Endothelial cell of umbilical vein (primary cell): Measurements from ENCODE around the gene UPF1. TPM values are rescaled to one million over a fixed set of nuclear protein-coding genes. Genes with fewer than 3 reads are reported as not detected.

Experiments used
- BruUV-seq: library from RNA; stranded (reverse); fragments of 400-500 nt; replicated peaks from 2 replicates; lab custom pipeline; 2021; lab: Mats Ljungman, UMichigan
- CTCF ChIA-PET: fragments of 300-600, 350-600 bp; sonication (Branson Sonifier 250); formaldehyde crosslinking; loops from one replicate; lab custom pipeline; 2021; ENCODE audit warnings: antibody characterized with exemption, inconsistent platforms; lab: Charles Lee
- POLR2A ChIA-PET: fragments of 300-600, 350-600 bp; sonication (Branson Sonifier 250); formaldehyde crosslinking; loops from one replicate; lab custom pipeline; 2021; ENCODE audit warnings: antibody characterized with exemption, inconsistent platforms; lab: Charles Lee
- DNase-seq: peaks from one replicate; pipeline ENCODE4 v3.0.0-alpha.2; 2011; ENCODE audit warnings: low read depth, low spot score
- FAIRE-seq: peaks from 2 replicates; lab custom pipeline; 2011; peaks lifted over from hg19 to GRCh38; lab: Jason Lieb, UNC
- H2AFZ ChIP-seq: 2 replicates; pipeline ENCODE4 v1.6.0; 2012; ENCODE audit warnings: low read depth, low read length, control low read depth, inconsistent platforms
- H3K27ac ChIP-seq: 2 replicates; pipeline ENCODE4 v1.5.1; 2011; ENCODE audit warnings: low read depth, mild to moderate bottlenecking, control low read depth, low read length, moderate library complexity; ENCODE audit not compliant: insufficient read depth
- H3K27me3 ChIP-seq, 2 experiments: 2 replicates each; pipeline versions ENCODE4 v1.6.0 to v1.6.1; 2011; ENCODE audit warnings: low read length in 2 of 2, mixed read lengths in 1 of 2; ENCODE audit not compliant: control insufficient read depth in 2 of 2, insufficient read depth in 2 of 2
- H3K36me3 ChIP-seq, 2 experiments: 2 replicates in 1 of 2; 3 replicates in 1 of 2; pipeline ENCODE4 v1.5.1; 2011; ENCODE audit warnings: low read length in 2 of 2, mild to moderate bottlenecking in 1 of 2, moderate library complexity in 1 of 2; ENCODE audit not compliant: control insufficient read depth in 2 of 2, insufficient read depth in 2 of 2; ENCODE audit errors: extremely low read depth in 1 of 2
- H3K4me1 ChIP-seq: 3 replicates; pipeline ENCODE4 v1.5.1; 2011; ENCODE audit warnings: mild to moderate bottlenecking, low read length; ENCODE audit not compliant: control insufficient read depth, insufficient read depth; ENCODE audit errors: extremely low read depth
- H3K4me2 ChIP-seq: 2 replicates; pipeline ENCODE4 v1.6.1; 2011; ENCODE audit warnings: low read length, control low read depth, mixed read lengths; ENCODE audit not compliant: insufficient read depth
- H3K4me3 ChIP-seq, 3 experiments: fragments of 200-600 bp in 1 of 3; sonication (generic), shearing (Covaris generic) in 1 of 3; replicated peaks in 1 of 3; 2 replicates each; pipeline ENCODE4 v1.5.1; 2011 to 2016; ENCODE audit warnings: control low read depth in 3 of 3, low read length in 3 of 3, mild to moderate bottlenecking in 2 of 3, inconsistent platforms in 1 of 3, low read depth in 1 of 3, moderate library complexity in 1 of 3; ENCODE audit not compliant: insufficient read depth in 1 of 3
- H3K79me2 ChIP-seq: 2 replicates; pipeline ENCODE4 v1.6.0; 2012; ENCODE audit warnings: low read length, inconsistent platforms; ENCODE audit not compliant: control insufficient read depth, insufficient read depth
- H3K9ac ChIP-seq: replicated peaks from 2 replicates; pipeline ENCODE3; 2011; ENCODE audit warnings: low read length, control low read depth; ENCODE audit not compliant: insufficient read depth; ENCODE audit errors: extremely low read depth
- H3K9me1 ChIP-seq: replicated peaks from 3 replicates; pipeline ENCODE4 v1.6.0; 2011; ENCODE audit warnings: mild to moderate bottlenecking, low read length; ENCODE audit not compliant: control insufficient read depth, insufficient read depth; ENCODE audit errors: extremely low read depth
- H3K9me3 ChIP-seq: replicated peaks from 2 replicates; pipeline ENCODE4 v1.5.1; 2012; ENCODE audit warnings: low read length, inconsistent platforms; ENCODE audit not compliant: control insufficient read depth, insufficient read depth
- H4K20me1 ChIP-seq: replicated peaks from 2 replicates; pipeline ENCODE3; 2011; ENCODE audit warnings: mild to moderate bottlenecking, low read length; ENCODE audit not compliant: control insufficient read depth, insufficient read depth; ENCODE audit errors: extremely low read depth
- CTCF ChIP-seq, 2 donors: IDR thresholded peaks; 1 replicate in 1 of 2; 2 replicates in 1 of 2; pipeline ENCODE4 v1.5.1; 2011; ENCODE audit warnings: low read length in 2 of 2, mild to moderate bottlenecking in 2 of 2, moderate library complexity in 2 of 2, control low read depth in 1 of 2, inconsistent platforms in 1 of 2, low read depth in 1 of 2; ENCODE audit not compliant: insufficient read depth in 1 of 2; ENCODE audit errors: extremely low read depth in 1 of 2
- EZH2 ChIP-seq: IDR thresholded peaks from 2 replicates; pipeline ENCODE4 v1.6.1; 2012; ENCODE audit warnings: borderline replicate concordance, low read depth, mild to moderate bottlenecking, moderate library complexity, low read length, inconsistent platforms; ENCODE audit not compliant: severe bottlenecking
- FOS ChIP-seq: IDR thresholded peaks from 2 replicates; pipeline ENCODE4 v1.6.1; 2011; ENCODE audit warnings: mild to moderate bottlenecking, low read length, moderate library complexity, borderline replicate concordance; ENCODE audit not compliant: insufficient read depth
- GATA2 ChIP-seq: IDR thresholded peaks from 2 replicates; pipeline ENCODE4 v1.7.0; 2011; ENCODE audit warnings: low read depth, mild to moderate bottlenecking, moderate library complexity, mixed read lengths, low read length; ENCODE audit not compliant: insufficient read length, insufficient read depth
- JUN ChIP-seq: IDR thresholded peaks from 2 replicates; pipeline ENCODE4 v1.6.1; 2011; ENCODE audit warnings: borderline replicate concordance, low read depth; ENCODE audit not compliant: insufficient read length, insufficient read depth
- MYC ChIP-seq: IDR thresholded peaks from one replicate; pipeline ENCODE4 v1.6.1; 2011; ENCODE audit warnings: mild to moderate bottlenecking, low read depth, low read length
- POLR2A ChIP-seq: IDR thresholded peaks from 2 replicates; pipeline ENCODE4 v1.6.1; 2012; ENCODE audit warnings: low read depth, mild to moderate bottlenecking, control low read depth, low read length
- POLR2AphosphoS5 ChIP-seq: IDR thresholded peaks from 2 replicates; pipeline ENCODE4 v1.6.1; 2012; ENCODE audit warnings: low read depth, mild to moderate bottlenecking, control low read depth, low read length, moderate library complexity; ENCODE audit not compliant: insufficient read depth
- dilution Hi-C: fragments of 300-500 bp; cut with MboI; formaldehyde crosslinking; loops from one replicate; pipeline ENCODE4 v1.15.0; 2019; ENCODE audit warnings: low sequenced_read_pairs; ENCODE audit not compliant: extremely low pct_ligation_motif_present
- intact Hi-C: fragments of 100-400 bp; cut with micrococcal nuclease; formaldehyde crosslinking; loops from one replicate; pipeline ENCODE4 v1.10.0; 2022
- polyA plus RNA-seq, 4 experiments: library from polyadenylated mRNA; depleted of rRNA in 3 of 4; stranded (reverse) in 3 of 4; unstranded in 1 of 4; fragments of >200 nt; gene quantifications; 2 replicates each; pipeline versions ENCODE4 v1.2.1 to v1.2.3, GENCODE V29; 2011 to 2012; ENCODE audit warnings: missing spikeins in 1 of 4
- total RNA-seq: library from RNA; stranded (reverse); gene quantifications from 2 replicates; pipeline ENCODE4 v1.2.3, GENCODE V29; 2021
- TF ChIP-seq, protein P1 (sequence below): IDR thresholded peaks from 2 replicates; pipeline ENCODE4 v1.6.1; 2011; ENCODE audit not compliant: insufficient read depth, insufficient read length

The UPF1 gene
- total and polyA plus RNA-seq, 2 donors (not counting 3 experiments of a cell fraction or from before 2014, with no cell fraction given) = 65.9 to 68.2 TPM

GRCh38 chr19:18878858-18879578 lies 47.3 kb downstream of the UPF1 start:
- Histone ChIP-seq H3K9ac (no peak overlapping the region), H3K27ac (no peak overlapping the region), H4K20me1 (no peaks in the 10 kb centered on the region), H3K36me3 (no peaks in the 10 kb centered on the region), H3K9me3 (no peaks in the 10 kb centered on the region), H3K27me3 (no peaks in the 10 kb centered on the region), H2AFZ (no peak overlapping the region), H3K79me2 (no peaks in the 10 kb centered on the region), H3K4me2 (no peak overlapping the region), H3K4me1 (no peaks in the 10 kb centered on the region), H3K4me3 (no peak overlapping the region), H3K9me1 (no peaks in the 10 kb centered on the region)
- POLR2A ChIA-PET = no interaction called here
- TF ChIP-seq GATA2 (no peak), CTCF (IDR thresholded peaks at IDR 0.05; ENCODE audit: extremely low read depth in 1 of 2, insufficient read depth in 1 of 2, low read depth in 1 of 2, low read length in 2 of 2) (no peak), EZH2 (no peak), POLR2A (no peak), FOS (no peak), MYC (no peak), POLR2AphosphoS5 (no peak), JUN (no peak)
- TF ChIP-seq, protein P1, sequence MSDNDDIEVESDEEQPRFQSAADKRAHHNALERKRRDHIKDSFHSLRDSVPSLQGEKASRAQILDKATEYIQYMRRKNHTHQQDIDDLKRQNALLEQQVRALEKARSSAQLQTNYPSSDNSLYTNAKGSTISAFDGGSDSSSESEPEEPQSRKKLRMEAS = no peak
- dilution Hi-C loops (no loop called here), intact Hi-C loops (no loop called here)
- no peak for FAIRE-seq
- no TSS peak for BruUV-seq
- CTCF ChIA-PET = no interaction called here
- DNase-seq = no peak
